Loucy (cell line): ENCODE results near the gene OR8I2.
"Not testable (repeated sequence)": the region's sequence is repeated elsewhere in the genome, so short reads cannot be mapped to it uniquely, and the experiment has no call there.

ENCODE experiments used
- H2AFZ ChIP-seq: fragments of 200-600 bp; sonication (generic); 2 replicates; pipeline ENCODE4 v1.6.0; 2016; ENCODE audit warnings: antibody characterized with exemption, mild to moderate bottlenecking, low read length, moderate library complexity
- H3F3A ChIP-seq: fragments of 200-600 bp; 2 replicates; pipeline ENCODE4 v1.6.0; 2016; ENCODE audit warnings: antibody characterized with exemption, low read depth, mild to moderate bottlenecking
- H3K27me3 ChIP-seq: fragments of 200-600 bp; sonication (generic); 2 replicates; pipeline ENCODE4 v1.6.1; 2014; ENCODE audit warnings: low read length, mild to moderate bottlenecking; ENCODE audit not compliant: insufficient read depth, poor library complexity, severe bottlenecking
- H3K36me3 ChIP-seq: fragments of 200-600 bp; sonication (generic); 2 replicates; pipeline ENCODE4 v1.6.1; 2016; ENCODE audit warnings: low read length; ENCODE audit not compliant: insufficient read depth
- H3K4me1 ChIP-seq: fragments of 200-600 bp; sonication (generic); 2 replicates; pipeline ENCODE4 v1.5.1; 2014; ENCODE audit warnings: low read length, mild to moderate bottlenecking; ENCODE audit not compliant: insufficient read depth, poor library complexity, severe bottlenecking
- H3K4me2 ChIP-seq: fragments of 200-600 bp; sonication (generic); 2 replicates; pipeline ENCODE4 v1.6.0; 2014; ENCODE audit warnings: antibody characterized with exemption, low read length, low read depth, mild to moderate bottlenecking; ENCODE audit not compliant: poor library complexity, severe bottlenecking
- H3K4me3 ChIP-seq: fragments of 200-600 bp; sonication (generic); 2 replicates; pipeline ENCODE4 v1.5.1; 2014; ENCODE audit warnings: low read length, mild to moderate bottlenecking, mixed read lengths; ENCODE audit not compliant: poor library complexity, severe bottlenecking
- H3K79me2 ChIP-seq: fragments of 200-600 bp; sonication (generic); 2 replicates; pipeline ENCODE4 v1.6.1; 2014; ENCODE audit warnings: low read length; ENCODE audit not compliant: insufficient read depth
- H3K9ac ChIP-seq: fragments of 200-600 bp; sonication (generic); 2 replicates; pipeline ENCODE4 v1.6.0; 2014; ENCODE audit warnings: mild to moderate bottlenecking, low read depth, low read length, moderate library complexity; ENCODE audit not compliant: poor library complexity, severe bottlenecking
- H3K9me2 ChIP-seq: fragments of 200-600 bp; sonication (generic); replicated peaks from 2 replicates; pipeline ENCODE4 v1.6.1; 2016; ENCODE audit warnings: low read depth, low read length, mixed read lengths
- H3K9me3 ChIP-seq: fragments of 200-600 bp; sonication (generic); 2 replicates; pipeline ENCODE4 v1.6.1; 2014; ENCODE audit warnings: mild to moderate bottlenecking, antibody characterized with exemption, low read length, low read depth; ENCODE audit not compliant: insufficient read depth
- H4K20me1 ChIP-seq: fragments of 200-600 bp; sonication (generic); 2 replicates; pipeline ENCODE4 v1.6.0; 2014; ENCODE audit warnings: antibody characterized with exemption, low read length, mild to moderate bottlenecking; ENCODE audit not compliant: insufficient read depth, poor library complexity, severe bottlenecking
- CTCF ChIP-seq: fragments of 200-600 bp; sonication (generic); conservative IDR thresholded peaks from 2 replicates; pipeline ENCODE4 v1.5.1; 2014; ENCODE audit warnings: mild to moderate bottlenecking, antibody characterized with exemption, low read length
- EZH2phosphoT487 ChIP-seq: fragments of 200-600 bp; IDR thresholded peaks from 2 replicates; pipeline ENCODE4 v1.6.1; 2018; ENCODE audit warnings: antibody characterized with exemption, mild to moderate bottlenecking, moderate library complexity, borderline replicate concordance

Gene OR8I2

GRCh38 chr11:56122073-56122472 is 29.0 kb downstream of the OR8I2 start, which contains the start of gene OR8H3:
OR8H3 (plus strand) TSS chr11:56122373; CDS start chr11:56122373, 0 bp downstream.
- Histone ChIP-seq H3F3A (no peaks in the 10 kb centered on the region), H3K4me2 (no peak within 1 kb of the TSS), H3K9me3 (no peaks in the 10 kb centered on the region), H3K79me2 (no peaks in the 10 kb centered on the region), H3K9me2 (no peaks in the 10 kb centered on the region), H3K27me3 (no peaks in the 10 kb centered on the region), H3K9ac (no peak within 1 kb of the TSS), H3K4me3 (no peak within 1 kb of the TSS), H3K36me3 (no peaks in the 10 kb centered on the region), H4K20me1 (no peaks in the 10 kb centered on the region), H2AFZ (no peak within 1 kb of the TSS), H3K4me1 (no peaks in the 10 kb centered on the region)
- TF ChIP-seq EZH2phosphoT487 (no peak), CTCF (no peak)

- no peaks in the 10 kb centered on the region for H3K27me3 ChIP-seq
- no peaks in the 10 kb centered on the region for H3K9me2 ChIP-seq
- H3K36me3 ChIP-seq, result no peaks in the 10 kb centered on the region
- TF ChIP-seq CTCF, result no peak
- no peak within 1 kb of the TSS for H3K4me2 ChIP-seq
- H4K20me1 ChIP-seq, result no peaks in the 10 kb centered on the region
- no peaks in the 10 kb centered on the region for H3K9me3 ChIP-seq
- H3K4me3 ChIP-seq, result no peak within 1 kb of the TSS
- no peaks in the 10 kb centered on the region for H3F3A ChIP-seq
- H3K9ac ChIP-seq, result no peak within 1 kb of the TSS
- no peak within 1 kb of the TSS for H2AFZ ChIP-seq
- H3K79me2 ChIP-seq, result no peaks in the 10 kb centered on the region
- H3K4me1 ChIP-seq, result no peaks in the 10 kb centered on the region
These were observed 47.1 kb downstream of the OR8I2 start, which contains the start of gene OR8J3 for GRCh38 chr11:56140151-56140661. OR8J3 (minus strand) TSS chr11:56140201; CDS start chr11:56137718, 2,483 bp downstream.

GRCh38 chr11:56143681-56144080 is 50.6 kb downstream of the OR8I2 start:
- not testable (repeated sequence) for H3K4me3 ChIP-seq, H3K9me2 ChIP-seq, H2AFZ ChIP-seq, H3K4me1 ChIP-seq, H3F3A ChIP-seq, H3K27me3 ChIP-seq, H3K9me3 ChIP-seq, H3K79me2 ChIP-seq, H3K4me2 ChIP-seq, H3K36me3 ChIP-seq, H4K20me1 ChIP-seq, H3K9ac ChIP-seq
